Tongue (tissue), 2 donors: ENCODE results near the gene DNAAF9. TPM values are rescaled to one million over a fixed set of nuclear protein-coding genes. Genes with fewer than 3 reads are reported as not detected.
A peak's percentile ranks its signal among the peaks of the same experiment; 100 is the strongest.

Source experiments
- DNase-seq: peaks from one replicate; pipeline ENCODE4 v3.0.0-alpha.2; 2015
- total RNA-seq: library from RNA; depleted of rRNA; stranded (reverse); fragments of >200 nt; gene quantifications from one replicate; pipeline ENCODE4 v1.2.3, GENCODE V29; 2014

Gene DNAAF9
- total RNA-seq, 1 donor from 2014 or later: 20.3 TPM

- DNase-seq: no peak
Measured at GRCh38 chr20:3410464-3410863, 3.0 kb upstream of the DNAAF9 start.

GRCh38 chr20:3409417-3409816 lies 1.9 kb upstream of the DNAAF9 start:
- DNase-seq: no peak

- peak; percentile 89 for DNase-seq
Measured at GRCh38 chr20:3407771-3408637, 535 bp upstream of the DNAAF9 start.

GRCh38 chr20:3406481-3407039 lies 909 bp downstream of the DNAAF9 start:
- peak; percentile 63 for DNase-seq

- peak; percentile 14 for DNase-seq
Measured at GRCh38 chr20:3405696-3406358, 1.6 kb downstream of the DNAAF9 start.

- DNase-seq: peak; percentile 45
Measured at GRCh38 chr20:3405139-3405538, 2.3 kb downstream of the DNAAF9 start.

- DNase-seq: no peak
Measured at GRCh38 chr20:3404402-3404801, 3.1 kb downstream of the DNAAF9 start.

GRCh38 chr20:3403741-3404140 lies 3.7 kb downstream of the DNAAF9 start:
- DNase-seq: no peak

- no peak for DNase-seq
Measured at GRCh38 chr20:3402453-3402852, 5.0 kb downstream of the DNAAF9 start.

- peak; percentile 10 for DNase-seq
Measured at GRCh38 chr20:3400260-3401155, 7.0 kb downstream of the DNAAF9 start.

- no peak for DNase-seq
Measured at GRCh38 chr20:3398681-3399252, 8.7 kb downstream of the DNAAF9 start.

GRCh38 chr20:3396492-3396891 lies 11.0 kb downstream of the DNAAF9 start:
- DNase-seq: no peak

- DNase-seq: no peak
Measured at GRCh38 chr20:3392756-3393155, 14.7 kb downstream of the DNAAF9 start.

GRCh38 chr20:3390759-3391425 lies 16.6 kb downstream of the DNAAF9 start:
- no peak for DNase-seq

GRCh38 chr20:3383878-3384495 lies 23.5 kb downstream of the DNAAF9 start:
- no peak for DNase-seq

GRCh38 chr20:3382836-3383235 lies 24.6 kb downstream of the DNAAF9 start:
- DNase-seq: no peak

- no peak for DNase-seq
Measured at GRCh38 chr20:3380228-3381070, 27.0 kb downstream of the DNAAF9 start.

- no peak for DNase-seq
Measured at GRCh38 chr20:3378138-3378537, 29.3 kb downstream of the DNAAF9 start.

- DNase-seq: no peak
Measured at GRCh38 chr20:3377644-3378043, 29.8 kb downstream of the DNAAF9 start.

GRCh38 chr20:3374296-3374695 lies 33.2 kb downstream of the DNAAF9 start:
- DNase-seq: no peak
